ENCODE measurements around the gene LMOD3. TPM values are rescaled to one million over a fixed set of nuclear protein-coding genes. Genes with fewer than 3 reads are reported as not detected.

The LMOD3 gene
- total RNA-seq, 1 donor from 2014 or later: 0.12 TPM

DNA sequence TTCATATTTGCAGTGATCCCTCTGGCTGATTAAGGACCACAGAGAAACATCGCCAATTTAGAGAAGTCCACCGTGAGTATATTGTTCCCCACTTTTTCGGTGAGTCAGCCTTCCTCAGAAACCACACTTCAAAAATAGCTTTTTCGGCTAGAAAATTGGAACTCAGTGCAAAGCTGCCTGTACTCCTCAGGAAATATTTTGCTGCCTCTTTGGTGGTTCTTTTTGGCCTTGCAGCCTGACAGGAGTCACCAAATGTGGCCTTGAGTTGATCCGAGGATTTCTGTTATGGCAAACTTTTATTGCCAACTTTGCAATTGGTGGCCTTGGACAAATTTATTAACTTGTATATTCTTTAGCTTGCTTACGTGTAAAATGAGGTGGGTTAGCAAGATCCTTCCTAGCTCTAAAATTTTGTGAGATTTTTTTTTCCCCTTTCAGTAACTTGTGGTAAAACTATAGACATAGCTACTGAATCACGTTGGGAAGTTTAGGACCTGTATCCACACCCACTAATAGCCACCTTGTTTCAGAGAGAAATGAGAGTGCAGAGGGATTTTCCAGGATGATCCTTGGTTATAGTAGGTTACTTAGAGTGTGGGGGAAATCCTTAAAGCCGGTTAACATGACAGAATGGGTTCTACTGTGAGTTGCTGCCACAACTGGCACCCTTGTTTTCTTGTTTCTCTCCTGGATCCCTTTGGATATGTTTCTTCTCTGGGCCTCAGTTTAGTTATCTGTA is 27.8 kb downstream of the LMOD3 start:
- Histone ChIP-seq H3K4me1 (peaks cover 81% of the 10 kb centered on the region), H3K27ac (peak overlapping the region; percentile 69), H3K36me3 (peaks cover 10% of the 10 kb centered on the region), H3K9me3 (no peaks in the 10 kb centered on the region), H3K4me3 (no peak overlapping the region), H3K27me3 (no peaks in the 10 kb centered on the region)
- DNase-seq (no peak), ATAC-seq (peak; percentile 45)
- intact Hi-C loops (cut with DNase I): no loop called here
- TF ChIP-seq, protein P1, sequence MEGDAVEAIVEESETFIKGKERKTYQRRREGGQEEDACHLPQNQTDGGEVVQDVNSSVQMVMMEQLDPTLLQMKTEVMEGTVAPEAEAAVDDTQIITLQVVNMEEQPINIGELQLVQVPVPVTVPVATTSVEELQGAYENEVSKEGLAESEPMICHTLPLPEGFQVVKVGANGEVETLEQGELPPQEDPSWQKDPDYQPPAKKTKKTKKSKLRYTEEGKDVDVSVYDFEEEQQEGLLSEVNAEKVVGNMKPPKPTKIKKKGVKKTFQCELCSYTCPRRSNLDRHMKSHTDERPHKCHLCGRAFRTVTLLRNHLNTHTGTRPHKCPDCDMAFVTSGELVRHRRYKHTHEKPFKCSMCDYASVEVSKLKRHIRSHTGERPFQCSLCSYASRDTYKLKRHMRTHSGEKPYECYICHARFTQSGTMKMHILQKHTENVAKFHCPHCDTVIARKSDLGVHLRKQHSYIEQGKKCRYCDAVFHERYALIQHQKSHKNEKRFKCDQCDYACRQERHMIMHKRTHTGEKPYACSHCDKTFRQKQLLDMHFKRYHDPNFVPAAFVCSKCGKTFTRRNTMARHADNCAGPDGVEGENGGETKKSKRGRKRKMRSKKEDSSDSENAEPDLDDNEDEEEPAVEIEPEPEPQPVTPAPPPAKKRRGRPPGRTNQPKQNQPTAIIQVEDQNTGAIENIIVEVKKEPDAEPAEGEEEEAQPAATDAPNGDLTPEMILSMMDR (IDR thresholded peaks at IDR 0.05): no peak

DNA sequence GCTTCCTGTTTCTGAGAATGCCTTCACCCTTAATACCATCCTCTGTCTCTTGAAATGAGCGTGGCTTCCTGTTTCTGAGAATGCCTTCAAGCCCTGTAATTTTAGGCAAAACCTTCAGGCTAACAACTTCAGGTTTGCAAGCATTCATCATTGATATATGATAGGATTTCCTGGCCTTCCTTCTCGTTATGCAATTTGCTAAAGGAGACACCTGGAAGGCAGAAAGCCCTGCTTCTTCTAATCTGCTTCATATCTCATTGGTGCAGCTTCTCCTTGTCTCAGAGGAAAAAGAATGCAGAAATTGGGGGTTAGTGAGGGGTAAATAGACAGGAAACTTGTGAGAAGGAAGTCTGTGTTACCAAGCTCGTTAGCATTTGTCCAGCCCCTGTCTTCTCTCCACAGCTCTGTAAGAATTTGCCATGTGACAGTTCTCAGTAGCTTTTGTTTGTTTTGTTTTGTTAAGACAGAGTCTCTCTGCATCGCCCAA is 30.3 kb downstream of the LMOD3 start:
- TF ChIP-seq, protein P1 (IDR thresholded peaks at IDR 0.05): no peak
- H3K27ac ChIP-seq: peak overlapping the region; percentile 69
- DNase-seq (no peak), ATAC-seq (peak; percentile 62)
- peaks cover 97% of the 10 kb centered on the region for H3K4me1 ChIP-seq
- peaks cover 3% of the 10 kb centered on the region for H3K36me3 ChIP-seq
- intact Hi-C loops (cut with DNase I): no loop called here
- H3K27me3 ChIP-seq: no peaks in the 10 kb centered on the region
- H3K4me3 ChIP-seq: no peak overlapping the region
- H3K9me3 ChIP-seq: no peaks in the 10 kb centered on the region

DNA sequence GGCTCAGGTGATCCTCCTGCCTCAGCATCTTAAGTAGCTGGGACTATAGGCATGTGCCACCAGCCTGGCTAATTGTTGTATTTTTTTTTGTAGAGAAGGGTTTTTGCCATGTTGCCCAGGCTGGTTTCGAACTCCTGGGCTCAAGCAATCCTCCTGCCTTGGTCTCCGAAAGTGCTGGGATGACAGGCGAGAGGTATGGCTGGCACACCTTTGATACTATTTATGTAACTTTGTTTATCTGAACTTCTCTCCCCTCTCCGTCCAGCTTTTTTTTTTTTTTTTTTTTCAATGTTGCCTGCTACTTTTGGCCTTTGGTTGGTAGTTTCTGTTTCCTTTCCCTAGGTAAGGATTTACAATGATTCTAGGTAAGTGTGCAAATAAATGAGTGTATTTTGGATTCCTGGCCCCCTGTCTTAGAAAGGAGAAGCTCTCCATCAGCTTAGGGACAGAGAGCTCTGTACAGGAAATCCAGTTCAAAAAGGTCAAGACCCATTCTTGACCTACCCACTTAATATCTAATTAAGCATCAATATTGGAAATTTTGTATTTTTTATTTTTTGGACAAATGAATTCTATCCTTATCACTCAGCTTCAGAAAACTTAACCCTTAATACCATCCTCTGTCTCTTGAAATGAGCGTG is 30.9 kb downstream of the LMOD3 start:
- TF ChIP-seq, protein P1 (IDR thresholded peaks at IDR 0.05): no peak
- intact Hi-C loops (cut with DNase I): no loop called here

DNA sequence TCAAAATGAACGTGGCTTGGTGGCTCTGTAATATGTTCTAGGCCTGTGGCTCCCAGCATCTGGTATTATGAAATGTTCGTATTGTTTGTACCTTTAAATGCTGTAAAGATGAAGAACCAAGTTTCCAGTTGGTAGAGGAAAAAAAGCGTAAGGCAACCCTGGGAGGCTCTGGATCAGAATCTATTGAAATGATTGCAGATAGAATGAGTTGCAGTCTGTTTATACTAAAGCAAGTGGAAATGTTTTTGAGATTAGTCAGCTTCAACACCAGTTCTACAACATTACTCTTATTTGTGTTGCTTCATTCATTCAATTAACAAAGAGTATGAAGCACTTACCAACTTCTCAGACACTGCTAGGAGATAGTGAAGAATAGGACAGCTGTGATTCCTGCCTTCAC is 32.4 kb downstream of the LMOD3 start:
- peaks cover 85% of the 10 kb centered on the region for H3K4me1 ChIP-seq
- ATAC-seq (no peak), DNase-seq (no peak)
- intact Hi-C loops (cut with DNase I): no loop called here
- H3K27ac ChIP-seq: peak overlapping the region; percentile 15
- H3K9me3 ChIP-seq: no peaks in the 10 kb centered on the region
- H3K36me3 ChIP-seq: peaks cover 3% of the 10 kb centered on the region
- H3K27me3 ChIP-seq: no peaks in the 10 kb centered on the region
- H3K4me3 ChIP-seq: no peak overlapping the region
- TF ChIP-seq, protein P1 (IDR thresholded peaks at IDR 0.05): no peak

More for the DNA sequence above, 30.9 kb downstream of the LMOD3 start:
- ATAC-seq (no peak), DNase-seq (no peak)
- H3K36me3 ChIP-seq: peaks cover 3% of the 10 kb centered on the region
- no peaks in the 10 kb centered on the region for H3K27me3 ChIP-seq
- no peaks in the 10 kb centered on the region for H3K9me3 ChIP-seq
- peaks cover 97% of the 10 kb centered on the region for H3K4me1 ChIP-seq
- H3K4me3 ChIP-seq: no peak overlapping the region
- H3K27ac ChIP-seq: peak overlapping the region; percentile 69

DNA sequence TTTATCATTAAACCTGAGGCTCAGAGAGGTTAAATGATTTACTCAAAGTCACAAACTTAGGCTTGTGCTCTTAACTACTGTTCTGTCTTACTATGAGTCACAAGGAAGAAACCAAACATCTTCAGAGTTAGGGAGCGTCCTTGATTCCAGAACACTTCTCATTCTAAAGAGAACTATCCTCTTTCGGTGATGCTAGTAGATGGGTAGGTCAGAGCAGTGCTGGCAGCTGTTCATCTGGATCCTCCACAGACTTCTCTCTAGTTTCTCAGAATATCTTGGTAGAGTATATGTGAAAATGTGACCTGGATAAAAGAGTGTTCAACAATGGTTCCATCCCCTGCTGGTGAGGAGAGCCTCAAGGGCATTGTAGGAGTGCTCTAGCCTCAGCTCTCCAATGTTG is 34.3 kb downstream of the LMOD3 start:
- intact Hi-C loops (cut with DNase I): no loop called here
- Histone ChIP-seq H3K4me1 (peaks cover 80% of the 10 kb centered on the region), H3K27ac (peak overlapping the region; percentile 92), H3K9me3 (no peaks in the 10 kb centered on the region), H3K27me3 (no peaks in the 10 kb centered on the region), H3K4me3 (peak overlapping the region; percentile 74), H3K36me3 (no peaks in the 10 kb centered on the region)
- ATAC-seq (no peak), DNase-seq (no peak)
- TF ChIP-seq, protein P1 (IDR thresholded peaks at IDR 0.05): no peak
